Epithelial cell of esophagus (primary cell): ENCODE results near the gene C16orf95.

ENCODE experiments used
- DNase-seq: peaks from one replicate; pipeline ENCODE4 v3.0.0; 2010; ENCODE audit warnings: low read depth
- H3K4me3 ChIP-seq: 2 replicates; pipeline ENCODE4 v1.5.1; 2011; ENCODE audit warnings: mild to moderate bottlenecking, low read length, control low read depth
- CTCF ChIP-seq: IDR thresholded peaks from 2 replicates; pipeline ENCODE4 v1.5.1; 2011; ENCODE audit warnings: low read depth, mild to moderate bottlenecking, low read length, control low read depth, inconsistent platforms; ENCODE audit not compliant: insufficient read depth; ENCODE audit errors: missing control alignments

C16orf95 gene

GRCh38 chr16:87305505-87306391 is 11.4 kb downstream of the C16orf95 start:
- DNase-seq: peak; percentile 40
- H3K4me3 ChIP-seq: no peak overlapping the region

GRCh38 chr16:87304951-87305350 is 12.2 kb downstream of the C16orf95 start:
- no peak for DNase-seq
- no peak overlapping the region for H3K4me3 ChIP-seq
- no peak for TF ChIP-seq CTCF

More at GRCh38 chr16:87305505-87306391, 11.4 kb downstream of the C16orf95 start:
- peak; percentile 46 for TF ChIP-seq CTCF

- no peak overlapping the region for H3K4me3 ChIP-seq
- no peak for TF ChIP-seq CTCF
- DNase-seq: no peak
These were observed 13.2 kb downstream of the C16orf95 start for GRCh38 chr16:87303962-87304521.

- peak; percentile 31 for DNase-seq
- no peak for TF ChIP-seq CTCF
These were observed 13.7 kb downstream of the C16orf95 start for GRCh38 chr16:87303431-87303930.

GRCh38 chr16:87298857-87299465 is 18.2 kb downstream of the C16orf95 start:
- no peak for DNase-seq
- no peak overlapping the region for H3K4me3 ChIP-seq
- TF ChIP-seq CTCF: no peak

More at GRCh38 chr16:87303431-87303930, 13.7 kb downstream of the C16orf95 start:
- no peak overlapping the region for H3K4me3 ChIP-seq

GRCh38 chr16:87297918-87298631 is 19.1 kb downstream of the C16orf95 start:
- TF ChIP-seq CTCF: peak; percentile 55
- no peak overlapping the region for H3K4me3 ChIP-seq
- no peak for DNase-seq
